SKM-1 (cell line): Measurements from ENCODE around the gene SLC46A1.

Experiments
- DNase-seq: peaks from one replicate; lab custom pipeline; 2025; ENCODE audit not compliant: unreplicated experiment; lab: John Stamatoyannopoulos, UW

The SLC46A1 gene

DNA sequence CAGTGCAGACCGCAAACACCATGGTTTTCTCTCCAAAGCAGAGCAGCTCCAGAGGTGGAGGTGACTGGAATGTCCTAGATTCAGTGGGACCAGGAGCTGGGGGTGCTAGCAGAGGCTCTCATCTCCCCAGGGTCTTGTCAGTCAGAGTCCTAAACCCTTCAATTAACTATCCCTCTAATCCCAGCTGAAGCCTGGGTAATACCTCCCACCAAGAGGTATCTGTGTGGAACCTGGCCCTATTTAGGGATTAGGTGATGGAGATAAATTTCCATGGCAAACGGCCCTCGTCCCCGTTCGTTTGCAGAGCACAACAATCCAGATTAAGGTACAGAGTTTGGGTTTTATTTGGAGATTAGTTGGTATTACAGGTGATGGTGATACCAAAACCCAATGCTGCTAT is 42.8 kb downstream of the SLC46A1 start:
- no peak for DNase-seq

GRCh38 chr17:28357901-28358197 is 48.2 kb downstream of the SLC46A1 start:
- DNase-seq = no peak

DNA sequence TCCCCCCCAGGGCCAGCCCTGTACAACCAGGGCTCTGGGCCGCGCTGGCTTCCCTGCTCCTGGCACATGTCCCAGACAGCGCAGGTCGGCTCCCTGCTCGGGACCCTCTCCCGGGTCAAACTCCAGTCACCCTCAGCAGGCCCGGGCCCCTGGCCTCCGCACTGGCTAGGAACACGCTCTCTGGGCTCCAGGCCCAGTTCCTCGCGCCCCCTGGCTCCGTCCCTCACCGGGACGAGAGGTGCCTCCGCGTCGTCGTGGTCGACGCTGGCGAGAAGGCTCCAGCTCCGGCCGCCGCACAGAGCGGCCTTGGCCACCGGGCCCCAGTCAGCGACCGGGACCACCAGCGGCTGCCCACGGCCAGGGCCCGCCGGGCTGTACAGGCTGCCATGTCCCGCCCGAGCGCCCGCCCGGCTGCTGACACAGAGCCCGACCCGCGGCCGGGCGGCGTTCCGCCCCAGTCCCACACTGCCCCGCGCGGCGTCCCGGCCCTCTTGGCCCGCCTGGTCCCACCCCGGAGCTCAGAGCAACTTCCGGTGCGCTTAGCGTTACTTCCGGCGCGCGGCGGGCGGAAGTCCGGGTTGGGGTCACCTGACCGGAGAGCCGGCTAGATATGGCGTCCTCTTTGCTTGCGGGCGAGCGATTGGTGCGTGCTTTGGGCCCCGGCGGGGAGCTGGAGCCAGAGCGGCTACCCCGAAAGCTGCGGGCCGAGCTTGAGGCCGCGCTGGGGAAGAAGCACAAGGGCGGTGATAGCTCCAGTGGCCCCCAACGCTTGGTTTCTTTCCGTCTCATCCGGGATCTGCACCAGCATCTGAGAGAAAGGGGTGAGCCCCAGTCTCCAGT is 48.7 kb downstream of the SLC46A1 start, which contains the start of gene POLDIP2:
Gene POLDIP2 (minus strand): TSS at position 467 of the 840 bp plus-strand sequence. CDS start 79 bp downstream, at position 388.
- peak; percentile 91 for DNase-seq

GRCh38 chr17:28350271-28350670 is 55.7 kb downstream of the SLC46A1 start:
- no peak for DNase-seq

DNA sequence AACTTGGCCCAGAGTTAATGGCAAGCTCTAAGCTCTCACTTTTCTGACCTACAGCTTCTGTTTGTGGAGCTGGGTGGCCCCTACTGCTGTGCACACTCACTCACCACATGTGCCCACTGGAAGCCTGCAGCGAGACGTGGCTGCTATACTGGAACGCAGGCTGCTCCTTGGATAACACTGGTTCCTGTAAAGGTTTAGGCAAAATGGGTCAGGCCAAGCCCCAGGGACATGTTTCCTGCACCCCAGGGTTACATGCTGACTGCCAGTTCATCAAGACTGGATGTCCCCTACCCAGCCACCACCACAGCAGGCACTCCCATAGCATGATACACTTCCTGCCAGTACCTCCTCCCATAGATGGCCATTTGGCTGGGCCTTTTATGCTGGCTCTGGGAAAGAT is 57.0 kb downstream of the SLC46A1 start:
- DNase-seq = no peak

GRCh38 chr17:28347261-28347891 is 58.6 kb downstream of the SLC46A1 start:
- no peak for DNase-seq

DNA sequence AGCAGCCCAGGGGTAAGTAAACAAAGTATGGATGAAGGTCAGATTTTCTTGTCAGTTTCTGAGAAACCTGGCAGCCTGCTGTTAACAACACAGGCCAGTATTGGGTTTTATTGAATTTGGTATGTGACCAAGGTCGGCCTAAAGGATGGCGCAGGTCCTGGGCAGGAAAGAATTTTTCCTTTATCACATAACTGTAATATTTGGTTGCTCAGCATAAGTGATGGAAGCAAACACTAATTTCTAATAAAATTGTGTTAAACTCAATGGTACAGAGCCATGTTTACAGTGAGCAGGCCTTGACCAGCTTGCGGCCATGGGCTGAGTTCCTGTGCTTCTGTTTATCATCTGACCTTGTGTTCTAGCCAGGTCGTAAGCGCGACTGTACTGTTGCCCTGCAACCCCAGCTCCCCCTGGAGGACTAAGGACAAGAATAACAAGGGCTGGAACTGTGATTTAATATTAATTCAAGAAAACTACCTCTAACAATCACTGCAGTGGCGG is 59.2 kb downstream of the SLC46A1 start:
- no peak for DNase-seq

GRCh38 chr17:28346199-28346580 is 59.8 kb downstream of the SLC46A1 start:
- DNase-seq = no peak

- no peak for DNase-seq
These were observed 60.4 kb downstream of the SLC46A1 start for GRCh38 chr17:28345419-28346198.
